Psoas muscle (tissue), 8 donors: ENCODE results near the gene FBXO28. TPM values are rescaled to one million over a fixed set of nuclear protein-coding genes. Genes with fewer than 3 reads are reported as not detected.

Source experiments
- ATAC-seq, 4 donors: fragments of 200-7000 bp; cut with Tn5 transposase; one replicate each; pipeline ENCODE4 v1.9.1; 2020; ENCODE audit warnings: moderate library complexity in 3 of 4, mild to moderate bottlenecking in 2 of 4
- DNase-seq, 2 donors: peaks; one replicate each; pipeline ENCODE4 v3.0.0-alpha.2; 2020
- H3K27ac ChIP-seq: fragments of 200-600 bp; one replicate; pipeline ENCODE4 v1.8.0; 2022
- H3K27me3 ChIP-seq, 3 donors: fragments of 200-600 bp in 1 of 3; one replicate each; pipeline versions ENCODE4 v1.6.1 to v1.8.0; 2013 to 2022; ENCODE audit warnings: low read length in 2 of 3, mild to moderate bottlenecking in 2 of 3, moderate library complexity in 1 of 3; ENCODE audit not compliant: insufficient read depth in 3 of 3
- H3K36me3 ChIP-seq, 2 donors: fragments of 200-600 bp in 1 of 2; one replicate each; pipeline versions ENCODE4 v1.6.1 to v1.8.0; 2013 to 2022; ENCODE audit warnings: low read depth in 1 of 2, mild to moderate bottlenecking in 1 of 2, moderate library complexity in 1 of 2; ENCODE audit not compliant: insufficient read depth in 1 of 2
- H3K4me1 ChIP-seq: fragments of 200-600 bp; one replicate; pipeline ENCODE4 v1.8.0; 2022
- H3K4me3 ChIP-seq: fragments of 200-600 bp; one replicate; pipeline ENCODE4 v1.8.0; 2022; ENCODE audit warnings: mild to moderate bottlenecking
- H3K9me3 ChIP-seq: fragments of 200-600 bp; one replicate; pipeline ENCODE4 v1.8.0; 2022
- CTCF ChIP-seq: fragments of 200-600 bp; IDR thresholded peaks from one replicate; pipeline ENCODE4 v1.8.0; 2022; ENCODE audit warnings: antibody characterized with exemption
- WGBS, 3 donors: extraction: QIAGEN DNeasy Blood & Tissue Kit; methylation state at CpG; one replicate each; pipeline versions ENCODE4 v1.1.6 to v1.1.7; 2013; 5-methylcytosine and 5-hydroxymethylcytosine counted together
- intact Hi-C, 2 donors: fragments of 100-400 bp; cut with DNase I; formaldehyde crosslinking; loops; one replicate each; pipeline versions ENCODE4 v1.11.0 to v1.14.2; 2022
- polyA plus RNA-seq, 3 donors: library from polyadenylated mRNA; stranded (reverse); fragments of 200-250 nt; gene quantifications; one replicate each; pipeline ENCODE4 v1.2.3, GENCODE V29; 2013
- total RNA-seq, 4 donors: library from RNA; stranded (reverse); fragmentation: NEBNext Ultra II Directional in 2 of 4; extraction: Animal tissue kit (Norgen Biotek cat#: 25700) in 2 of 4; gene quantifications; one replicate each; pipeline versions ENCODE4 v1.2.1 to v1.2.4, GENCODE V29; 2021 to 2023
- donor health status: healthy with polysubstance abuse.
- donor health status: DM: no; HTN: no; CAD: no; lungs with moderate emphysema.
- donor health status: Bipolar disorder and iron deficiency.
- donor health status: healthy.
- donor health status: DM: yes; HTN: yes; CAD: no.
- donor health status: DM: no; HTN: no; CAD: no.
- donor health status: DM: no; HTN: no; CAD: no.
- donor health status: DM: yes; HTN: yes; CAD: no.

The FBXO28 gene
- total and polyA plus RNA-seq, 7 donors: 8.9 to 29.5 (median 24.8) TPM

- no peak overlapping the region for H3K4me3 ChIP-seq
- TF ChIP-seq CTCF: no peak
- intact Hi-C loops: no loop called here
- H3K4me1 ChIP-seq: no peaks in the 10 kb centered on the region
- WGBS, 3 donors: 54 to 67% (median 56%) methylated on average over 3 of the region's 3 CpGs
- no peaks in the 10 kb centered on the region for H3K36me3 ChIP-seq
- DNase-seq (no peak), ATAC-seq (no peak)
- no peak overlapping the region for H3K27ac ChIP-seq
- no peaks in the 10 kb centered on the region for H3K9me3 ChIP-seq
- H3K27me3 ChIP-seq: peaks cover 0 to 10% (median 0%) of the 10 kb centered on the region in 3 donors
These were observed 46.1 kb upstream of the FBXO28 start for GRCh38 chr1:224067621-224068457.

- DNase-seq (no peak), ATAC-seq (no peak)
- intact Hi-C loops: no loop called here
- H3K4me1 ChIP-seq: no peaks in the 10 kb centered on the region
- no peak for TF ChIP-seq CTCF
- H3K27ac ChIP-seq: no peak overlapping the region
- peaks cover 0 to 11% (median 0%) of the 10 kb centered on the region in 3 donors for H3K27me3 ChIP-seq
- 73 to 79% (median 77%) methylated on average over 4 of the region's 4 CpGs for WGBS, 3 donors
- H3K36me3 ChIP-seq: no peaks in the 10 kb centered on the region
- no peak overlapping the region for H3K4me3 ChIP-seq
- H3K9me3 ChIP-seq: no peaks in the 10 kb centered on the region
These were observed 45.3 kb upstream of the FBXO28 start for GRCh38 chr1:224068458-224069072.

- Histone ChIP-seq H3K27me3 (peaks cover 0 to 11% (median 0%) of the 10 kb centered on the region in 3 donors), H3K4me3 (no peak overlapping the region), H3K27ac (no peak overlapping the region), H3K9me3 (no peaks in the 10 kb centered on the region), H3K4me1 (no peaks in the 10 kb centered on the region), H3K36me3 (no peaks in the 10 kb centered on the region)
- DNase-seq (no peak), ATAC-seq (no peak)
- intact Hi-C loops: no loop called here
- no peak for TF ChIP-seq CTCF
- 55 to 65% (median 55%) methylated on average over 3 of the region's 3 CpGs for WGBS, 3 donors
These were observed 44.8 kb upstream of the FBXO28 start for GRCh38 chr1:224069138-224069537.

GRCh38 chr1:224070521-224070920, 43.4 kb upstream of the FBXO28 start:
- TF ChIP-seq CTCF: no peak
- Histone ChIP-seq H3K36me3 (no peaks in the 10 kb centered on the region), H3K4me3 (no peak overlapping the region), H3K27me3 (peaks cover 0 to 15% (median 0%) of the 10 kb centered on the region in 3 donors), H3K27ac (no peak overlapping the region), H3K9me3 (no peaks in the 10 kb centered on the region), H3K4me1 (no peaks in the 10 kb centered on the region)
- intact Hi-C loops: no loop called here
- DNase-seq: no peak
- no peak for ATAC-seq
- WGBS, 3 donors: 44 to 62% (median 60%) methylated on average over 2 of the region's 2 CpGs
